Dedifferentiated amniotic fluid mesenchymal stem cell (primary cell): ENCODE results near the gene BTBD9.
"Not testable (repeated sequence)": the region's sequence is repeated elsewhere in the genome, so short reads cannot be mapped to it uniquely, and the experiment has no call there.

ENCODE experiments used
- DNase-seq: peaks from one replicate; pipeline ENCODE4 v3.0.0-alpha.2; 2016; ENCODE audit errors: extremely low spot score

The BTBD9 gene

DNA sequence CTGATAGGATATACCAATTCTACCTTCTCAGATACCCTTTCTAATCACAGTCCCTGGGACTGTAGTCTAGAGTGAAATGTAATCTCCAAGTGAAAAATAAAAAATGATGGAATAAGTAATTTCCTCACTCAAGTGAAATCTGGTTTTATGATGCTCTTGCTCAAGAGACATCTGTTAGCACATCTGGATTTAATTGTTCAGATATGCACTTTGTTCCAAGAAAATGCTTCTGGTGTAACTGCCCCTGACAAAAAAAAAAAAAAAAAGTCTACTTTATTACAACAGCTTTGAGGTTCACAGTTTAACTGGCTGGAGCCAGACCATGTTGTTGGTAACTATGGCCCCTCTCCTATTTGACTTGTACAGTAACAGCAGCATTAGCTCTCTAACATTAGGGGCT lies 251.8 kb downstream of the BTBD9 start:
- DNase-seq: peak; percentile 94

DNA sequence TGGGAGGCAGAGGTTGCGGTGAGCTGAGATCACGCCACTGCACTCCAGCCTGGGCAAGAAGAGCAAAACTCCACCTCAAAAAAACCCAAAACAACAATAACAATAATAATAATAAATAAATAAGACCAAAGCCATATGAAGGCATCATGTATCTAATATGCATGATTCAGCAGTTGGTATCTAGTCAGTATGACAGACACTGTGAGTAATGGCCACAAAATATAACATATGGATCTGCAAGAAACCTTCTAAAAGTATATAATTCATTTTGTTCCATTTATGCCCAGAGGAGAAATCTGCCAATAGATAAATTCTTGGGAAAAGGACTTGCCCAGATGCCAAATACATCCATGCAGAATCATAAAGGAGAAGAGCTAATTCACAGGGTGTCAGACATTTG lies 252.3 kb downstream of the BTBD9 start:
- no peak for DNase-seq

- no peak for DNase-seq
These were observed 260.9 kb downstream of the BTBD9 start for GRCh38 chr6:38378801-38379200.

- DNase-seq: no peak
These were observed 263.8 kb downstream of the BTBD9 start for GRCh38 chr6:38375937-38376336.

DNA sequence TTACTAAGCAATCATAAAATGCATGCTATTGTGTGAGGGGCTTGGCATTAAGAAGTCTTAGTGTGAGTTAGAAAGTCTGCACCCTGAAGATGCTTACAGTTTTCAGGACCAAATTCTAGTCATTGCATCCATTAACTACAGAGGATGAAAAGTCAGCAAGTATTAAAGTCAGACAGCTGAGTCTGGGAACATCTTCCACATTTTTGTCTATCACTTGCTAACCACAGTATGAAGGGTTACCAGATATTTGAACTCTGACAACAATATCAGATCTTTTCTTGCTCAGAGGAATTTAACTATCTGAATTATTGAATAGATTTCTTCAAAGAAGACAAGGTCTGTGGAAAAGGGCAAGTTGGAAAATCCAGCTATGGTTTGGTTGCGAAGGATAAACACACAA lies 264.4 kb downstream of the BTBD9 start:
- no peak for DNase-seq

DNA sequence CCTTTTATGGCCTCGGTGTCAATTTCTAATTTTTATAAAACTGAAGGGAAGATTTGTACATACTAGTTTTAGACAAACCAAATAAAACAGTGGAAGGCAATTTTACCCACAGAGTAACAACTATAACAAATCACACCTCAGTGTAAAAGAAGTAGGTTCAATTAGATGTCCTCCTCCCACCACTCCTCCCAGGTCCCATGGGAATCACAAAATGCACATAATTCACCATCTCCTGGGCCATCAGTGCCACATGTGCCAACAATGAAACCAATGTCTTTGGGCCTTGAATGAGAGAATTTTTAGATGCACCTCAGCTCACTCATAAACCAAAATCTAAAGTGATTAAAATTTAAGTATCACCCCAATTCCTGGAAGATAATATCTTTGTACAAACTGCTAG lies 267.8 kb downstream of the BTBD9 start:
- no peak for DNase-seq

GRCh38 chr6:38370653-38371601 lies 268.8 kb downstream of the BTBD9 start:
- DNase-seq: no peak

- peak; percentile 66 for DNase-seq
These were observed 272.5 kb downstream of the BTBD9 start for GRCh38 chr6:38367231-38367630.

DNA sequence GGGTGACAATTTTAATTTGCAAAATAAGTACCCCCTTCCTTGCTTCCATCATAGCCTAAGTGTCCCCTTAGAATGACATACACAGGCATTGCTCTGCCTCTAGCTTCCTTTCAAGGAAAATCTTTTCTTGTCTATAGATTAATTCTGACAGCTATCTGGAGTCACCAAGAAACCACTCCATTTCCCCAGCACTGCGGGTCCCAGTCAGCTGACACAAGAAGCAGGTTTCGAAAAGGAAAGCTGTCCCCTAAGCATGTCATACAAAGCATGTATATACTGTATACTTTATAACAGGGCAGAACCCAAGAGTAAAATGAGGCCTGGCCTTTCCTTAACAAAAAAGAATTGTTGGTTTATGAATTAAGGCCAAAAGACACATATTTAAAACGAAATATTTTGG lies 273.5 kb downstream of the BTBD9 start:
- no peak for DNase-seq

DNA sequence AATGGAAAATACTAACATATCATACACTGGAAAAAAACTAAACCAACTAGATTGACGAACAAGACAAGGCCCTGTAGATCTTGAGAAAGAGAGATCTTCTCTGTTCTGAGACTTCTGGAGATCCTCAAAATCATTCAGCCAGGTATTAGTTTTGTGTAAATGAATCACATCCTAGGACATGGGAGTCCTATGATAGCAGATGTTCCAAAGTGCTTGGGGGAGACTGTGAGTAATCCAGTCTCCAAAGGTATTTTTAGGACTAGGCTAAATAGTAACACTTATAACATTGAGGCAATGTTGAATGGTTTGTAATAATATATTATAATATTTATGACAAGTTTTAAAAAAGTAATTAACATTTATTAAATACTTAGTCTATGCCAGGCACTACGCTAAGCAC lies 275.0 kb downstream of the BTBD9 start:
- no peak for DNase-seq

- DNase-seq: peak; percentile 41
These were observed 275.6 kb downstream of the BTBD9 start for GRCh38 chr6:38364127-38364526.

DNA sequence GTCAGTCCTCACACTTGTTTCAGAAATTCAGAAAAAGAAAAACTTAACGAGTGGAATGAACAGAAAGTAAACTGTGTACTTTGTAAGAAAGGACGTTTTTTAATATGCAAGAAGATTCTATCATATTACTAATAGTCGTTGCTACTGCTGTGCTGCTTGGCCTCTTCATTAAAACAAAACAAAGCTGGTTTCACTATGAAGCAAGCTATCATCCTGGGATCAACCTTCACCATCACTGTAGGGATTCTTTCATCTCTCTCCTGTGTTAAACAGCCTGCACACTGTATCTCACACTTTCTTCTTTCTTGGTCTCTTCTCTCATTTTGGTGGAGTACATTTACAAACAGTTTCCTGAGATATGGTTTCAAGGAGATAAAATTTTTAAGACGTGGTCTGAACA lies 284.2 kb downstream of the BTBD9 start:
- no peak for DNase-seq

DNA sequence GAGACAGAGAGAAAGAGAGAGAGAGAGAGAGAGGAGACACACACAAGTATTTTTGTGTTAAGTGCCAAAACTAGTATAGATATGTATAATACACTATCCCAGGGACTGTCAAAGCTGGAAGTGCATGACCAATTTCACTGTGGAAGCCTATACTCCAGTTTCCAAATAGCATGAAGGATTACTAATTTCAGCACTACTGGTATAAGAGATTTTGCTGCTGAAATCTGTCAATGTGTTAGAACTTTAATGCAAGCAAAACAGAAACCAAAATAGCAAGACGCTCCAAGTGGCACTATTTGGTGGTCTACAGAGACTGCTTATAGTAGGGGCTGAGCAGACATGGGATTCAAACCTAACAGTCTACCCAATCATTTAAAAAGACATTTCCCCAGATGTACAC lies 284.8 kb downstream of the BTBD9 start:
- DNase-seq: no peak

DNA sequence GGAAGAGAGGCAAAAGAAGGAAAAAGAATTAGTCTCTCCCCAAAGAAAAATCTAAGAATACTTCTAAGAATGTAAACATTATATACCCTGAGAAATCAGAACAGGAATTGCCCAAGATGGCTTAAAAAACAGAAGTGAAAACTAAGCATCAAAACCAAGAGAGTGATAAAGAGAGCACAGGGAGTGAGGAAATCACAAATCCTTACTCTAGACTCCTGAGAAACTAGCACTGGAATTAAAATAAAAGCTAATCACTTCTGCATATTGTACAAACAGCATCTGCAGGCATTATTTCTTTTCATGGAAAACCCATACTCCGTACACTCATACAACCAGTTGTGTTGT lies 285.7 kb downstream of the BTBD9 start:
- no peak for DNase-seq

DNA sequence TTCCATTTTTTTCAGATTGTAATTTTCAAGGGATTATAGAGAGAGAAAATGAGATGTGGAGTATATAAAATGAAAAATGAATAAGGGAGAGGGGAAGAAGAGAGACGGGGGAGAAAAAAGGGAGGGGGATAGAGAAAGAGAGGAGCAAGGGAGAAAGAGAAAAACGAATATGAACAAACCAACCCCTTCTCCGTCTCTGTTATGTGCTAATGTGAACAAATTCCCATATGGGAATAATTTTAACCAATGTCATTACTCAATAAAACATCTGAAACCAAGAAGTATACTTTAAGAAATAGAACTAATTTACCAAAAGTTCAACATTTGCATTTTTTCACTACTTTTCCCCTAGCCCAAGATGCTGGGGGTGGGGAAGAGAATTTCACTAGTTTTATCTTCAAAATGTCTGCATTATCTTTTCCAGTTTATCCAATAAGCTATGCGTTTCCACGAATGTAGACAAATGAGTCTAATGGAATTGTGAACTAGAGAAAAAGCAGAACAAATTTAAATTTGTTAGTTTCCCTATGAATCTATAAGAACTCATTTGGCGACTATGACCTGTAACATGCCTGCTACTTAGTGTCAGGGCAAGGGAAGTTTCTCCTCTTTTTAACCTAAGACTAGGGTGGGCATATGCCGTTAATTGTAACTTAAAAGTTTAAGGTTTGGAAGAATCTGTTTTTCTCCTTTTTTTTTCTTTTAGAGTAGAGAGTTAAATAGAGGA lies 286.3 kb downstream of the BTBD9 start:
- DNase-seq: no peak

GRCh38 chr6:38352636-38353035 lies 287.1 kb downstream of the BTBD9 start:
- DNase-seq: no peak

DNA sequence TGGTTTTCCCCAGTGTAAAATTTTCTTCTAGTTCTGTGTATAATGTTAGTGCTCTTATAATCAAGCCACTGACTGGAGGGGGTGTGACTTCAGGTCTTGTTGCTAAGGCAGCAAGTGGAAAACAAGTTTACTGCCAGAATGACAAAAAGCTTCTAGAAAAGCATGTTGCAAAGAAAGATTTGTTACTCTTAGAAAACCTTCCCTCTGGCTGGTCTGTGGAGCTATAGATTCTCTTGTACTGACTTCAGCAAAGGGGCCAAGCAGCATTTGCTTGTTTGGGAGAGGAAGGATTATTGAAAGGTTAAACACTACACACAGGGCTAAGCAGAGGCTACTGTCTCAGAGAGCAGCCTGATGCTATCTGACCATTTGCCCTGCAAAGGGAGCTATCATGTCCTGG lies 288.8 kb downstream of the BTBD9 start:
- peak; percentile 72 for DNase-seq

DNA sequence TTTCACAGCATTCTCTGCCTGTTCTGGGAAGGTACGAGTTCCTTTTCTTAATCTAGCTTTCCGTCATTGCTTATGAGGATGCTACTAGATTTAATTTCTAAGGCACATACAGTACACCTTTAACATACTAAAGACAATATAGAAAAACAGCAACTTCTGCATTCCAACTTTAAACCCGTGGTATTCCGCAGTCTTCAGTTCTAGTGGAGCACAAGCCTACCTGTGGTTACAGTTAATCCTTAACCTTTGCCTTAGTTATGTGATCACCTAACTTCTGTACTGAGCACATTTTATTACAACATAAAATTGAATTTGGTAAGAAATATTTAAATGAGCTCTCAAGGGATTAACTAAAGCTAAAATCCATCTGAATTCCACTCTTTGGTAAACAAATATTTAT lies 289.5 kb downstream of the BTBD9 start:
- DNase-seq: no peak

GRCh38 chr6:38349795-38350194 lies 289.9 kb downstream of the BTBD9 start:
- DNase-seq: peak; percentile 95

- no peak for DNase-seq
These were observed 290.5 kb downstream of the BTBD9 start for GRCh38 chr6:38349221-38349620.

GRCh38 chr6:38348371-38348770 lies 291.4 kb downstream of the BTBD9 start:
- no peak for DNase-seq

GRCh38 chr6:38347829-38348228 lies 291.9 kb downstream of the BTBD9 start:
- not testable (repeated sequence) for DNase-seq
